ENCODE data around the gene PRRT1.
"Not testable (repeated sequence)": the region's sequence is repeated elsewhere in the genome, so short reads cannot be mapped to it uniquely, and the experiment has no call there.

PRRT1 gene

DNA sequence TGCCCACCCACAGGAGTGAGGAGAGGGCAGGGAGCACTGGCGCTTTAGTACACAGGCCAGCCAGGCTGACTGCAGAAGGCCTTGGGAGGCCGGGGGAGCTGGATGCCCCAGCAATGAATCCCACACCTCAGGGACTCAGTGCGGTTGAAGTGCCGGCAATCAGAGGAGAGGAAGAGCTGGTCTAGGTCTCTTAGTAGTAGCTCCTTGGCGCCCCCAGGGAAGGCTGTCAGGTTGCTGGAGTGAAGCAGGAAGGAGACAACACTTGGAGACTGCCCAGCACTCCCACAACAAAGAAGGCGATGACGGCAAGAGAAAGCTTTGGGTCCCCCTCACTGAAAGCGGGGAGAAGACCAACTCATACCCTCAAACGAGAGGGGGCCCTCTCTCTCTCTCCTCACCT, 34.3 kb downstream of the PRRT1 start:
- DNase-seq, result no peak

DNA sequence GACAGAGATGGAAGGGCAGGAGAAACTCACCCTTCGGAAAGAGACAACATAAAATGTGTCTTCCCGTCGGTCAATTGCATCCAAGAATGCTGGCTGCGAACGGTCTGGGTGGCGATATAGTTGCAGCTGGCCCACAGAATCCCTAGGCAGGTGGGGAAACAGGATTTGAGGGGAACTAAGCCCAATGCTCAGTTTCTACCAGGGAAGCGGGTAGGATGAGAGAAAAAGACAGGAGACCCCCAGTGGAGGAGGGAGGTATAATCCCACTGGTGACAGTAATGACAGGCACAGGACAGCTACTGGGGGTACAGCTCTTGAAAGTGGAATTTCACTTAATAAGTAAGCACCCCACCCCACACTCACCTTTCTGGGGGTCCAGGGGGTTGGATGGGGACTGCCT, 35.1 kb downstream of the PRRT1 start:
- no peak for DNase-seq

DNA sequence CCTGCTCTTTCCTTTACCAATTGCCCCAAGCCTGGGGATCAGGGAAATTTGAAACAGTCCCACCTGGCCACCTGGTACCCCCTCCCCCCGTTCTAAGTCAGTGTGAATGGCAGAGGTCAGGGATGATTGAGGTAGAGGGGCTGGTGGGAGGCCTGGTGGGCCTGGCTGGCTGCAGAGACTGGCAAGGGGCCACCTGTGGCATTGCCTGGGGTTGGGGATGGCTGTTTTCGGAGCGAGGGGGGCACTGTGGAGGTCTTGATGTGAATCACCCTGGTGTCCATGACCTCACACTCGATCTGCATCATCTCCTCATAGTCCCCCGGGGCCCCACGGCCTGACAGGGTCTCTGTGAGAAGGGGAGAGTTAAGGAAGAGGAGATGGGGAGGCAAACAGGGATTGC, 36.1 kb downstream of the PRRT1 start:
- DNase-seq, result no peak

DNA sequence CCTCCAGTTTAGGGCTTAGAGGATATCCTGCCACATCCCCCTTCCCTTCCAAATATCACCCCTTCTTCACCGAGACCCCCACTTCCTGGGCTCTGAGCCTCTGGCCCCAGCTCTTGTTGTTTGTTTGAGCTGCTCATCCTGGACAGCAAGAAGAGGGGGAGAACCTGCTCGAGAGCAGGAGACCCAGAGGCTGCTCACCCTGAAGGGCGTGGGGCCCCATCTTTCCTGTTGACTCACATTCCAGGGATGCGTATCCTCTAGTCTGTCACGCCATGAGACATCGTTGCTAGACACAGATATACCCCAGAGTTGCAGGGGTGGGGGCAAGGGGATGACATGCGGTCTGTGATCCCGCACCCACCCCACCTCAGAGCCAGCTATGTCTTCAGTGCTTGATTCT, 36.9 kb downstream of the PRRT1 start:
- peak; percentile 87 for DNase-seq

DNA sequence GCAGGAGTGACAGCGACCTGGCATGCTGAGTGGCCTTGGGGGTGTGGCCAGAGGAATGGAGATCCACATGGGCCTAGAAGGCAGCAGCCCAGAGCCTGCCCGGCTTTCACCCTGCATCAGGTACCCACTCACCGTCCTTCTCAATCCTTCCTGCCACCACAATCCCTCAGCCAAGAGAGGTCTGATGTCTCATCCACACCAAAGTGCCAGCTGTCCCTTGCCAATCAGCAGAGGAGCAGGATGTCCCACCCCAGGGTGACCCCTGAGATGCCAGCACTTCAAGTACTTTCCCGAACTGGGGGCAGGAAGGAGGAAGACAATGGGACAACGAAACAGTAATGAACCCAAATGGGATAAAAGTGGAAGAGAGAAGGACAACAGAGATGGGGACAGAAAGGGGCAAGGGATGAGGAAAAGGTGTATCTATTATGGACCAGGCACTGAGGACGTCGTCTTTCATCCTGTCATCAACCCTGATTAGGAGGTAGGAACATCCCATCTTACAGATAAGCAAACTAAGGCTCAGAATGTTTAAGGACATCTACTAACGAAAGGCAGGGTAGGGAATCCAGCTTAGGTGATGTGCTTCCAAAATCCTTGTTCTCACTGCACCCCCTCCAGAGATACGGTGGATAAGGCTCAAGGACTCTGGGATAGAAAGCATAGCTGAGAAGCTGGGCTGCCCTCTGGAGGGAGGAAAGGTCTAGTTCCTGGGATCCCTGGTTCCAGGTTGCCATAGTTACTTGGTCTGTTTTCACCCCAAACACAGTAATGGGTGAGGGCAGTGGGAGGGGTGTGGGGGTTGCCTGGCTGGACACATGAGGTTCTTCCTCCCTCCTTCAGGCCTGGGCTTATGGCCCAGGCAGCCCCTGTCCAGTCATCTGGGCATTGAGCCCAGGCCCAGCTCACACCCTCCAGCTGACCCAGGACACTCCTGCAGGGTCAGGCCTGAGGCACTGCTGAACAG, 38.1 kb downstream of the PRRT1 start:
- peak; percentile 80 for DNase-seq

DNA sequence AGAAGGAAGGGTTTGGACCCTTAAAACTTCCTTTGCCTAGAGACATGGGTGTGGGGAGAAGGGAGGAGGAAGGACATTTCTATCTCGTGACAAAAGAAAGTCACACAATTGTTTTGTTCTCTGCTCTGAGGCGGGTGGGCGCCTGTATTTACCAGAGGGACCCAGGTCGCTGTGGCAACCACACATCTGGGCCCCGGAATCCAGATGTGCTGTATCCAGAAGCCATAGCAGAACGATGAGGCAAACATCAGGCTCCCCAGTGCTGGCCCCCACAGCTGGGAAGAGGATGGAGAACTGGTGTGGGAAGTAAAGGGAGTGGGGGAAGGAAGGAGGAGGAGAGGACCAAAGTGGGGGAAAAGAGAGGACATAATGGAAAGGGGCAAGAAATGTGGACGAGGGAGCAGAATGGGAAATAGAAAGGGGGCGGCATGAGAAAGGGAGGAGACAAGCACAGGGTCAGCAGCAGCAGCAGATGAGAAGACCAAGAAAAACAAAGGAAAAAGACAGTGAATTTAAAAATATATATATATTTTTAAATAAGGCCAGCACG, 39.2 kb downstream of the PRRT1 start:
- peak; percentile 40 for DNase-seq

DNA sequence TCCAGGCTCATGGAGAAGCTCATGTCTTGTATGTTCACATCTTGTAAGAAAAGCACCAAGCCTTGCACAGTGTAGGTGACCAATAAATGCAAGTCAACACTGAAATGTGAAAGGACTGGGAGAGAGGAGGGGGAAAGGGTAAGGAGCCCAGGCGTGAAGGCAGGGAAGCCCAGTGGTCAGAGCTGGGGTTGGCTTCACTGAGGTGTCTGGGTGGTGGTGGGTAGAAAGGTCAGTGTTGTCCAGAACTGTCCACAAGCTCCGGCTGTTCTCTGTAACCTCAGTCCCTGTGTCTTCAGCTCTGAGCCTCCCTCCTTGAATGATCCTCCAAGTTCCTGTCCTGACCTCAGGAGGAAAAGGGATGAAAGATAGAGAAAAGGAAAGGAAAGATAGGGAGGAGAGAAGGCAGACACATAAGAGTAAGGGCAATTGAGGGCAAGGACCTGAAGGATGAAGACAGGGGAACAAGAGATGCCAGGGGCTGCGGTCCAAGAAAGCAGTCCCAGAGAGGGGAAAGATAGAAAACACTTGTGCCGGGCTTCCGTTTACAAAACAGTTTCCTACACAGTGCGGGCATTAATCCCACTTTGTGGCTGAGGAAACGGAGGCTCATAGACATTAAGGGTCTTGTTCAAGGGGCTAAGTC, 40.2 kb downstream of the PRRT1 start:
- no peak for DNase-seq

DNA sequence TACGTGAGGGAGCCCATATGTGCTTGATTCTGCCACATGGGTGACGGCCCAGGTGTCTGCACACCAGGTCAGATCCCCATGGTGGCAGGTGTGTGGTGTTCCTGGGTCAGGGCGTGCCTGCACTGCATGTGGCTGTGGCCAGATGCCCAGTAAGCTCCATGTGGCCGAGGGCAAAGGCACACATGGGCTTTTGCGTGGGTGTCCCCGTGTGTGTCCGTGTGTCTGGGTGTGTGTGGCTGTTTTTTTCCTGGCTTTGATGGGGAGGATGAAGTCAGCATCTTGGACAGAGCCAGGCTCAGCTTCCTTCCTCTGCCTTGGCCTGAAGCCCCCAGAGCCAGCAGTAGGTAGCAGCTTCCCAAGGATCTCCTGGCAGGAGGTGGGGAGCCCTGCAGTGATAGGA, 41.1 kb downstream of the PRRT1 start:
- no peak for DNase-seq

DNA sequence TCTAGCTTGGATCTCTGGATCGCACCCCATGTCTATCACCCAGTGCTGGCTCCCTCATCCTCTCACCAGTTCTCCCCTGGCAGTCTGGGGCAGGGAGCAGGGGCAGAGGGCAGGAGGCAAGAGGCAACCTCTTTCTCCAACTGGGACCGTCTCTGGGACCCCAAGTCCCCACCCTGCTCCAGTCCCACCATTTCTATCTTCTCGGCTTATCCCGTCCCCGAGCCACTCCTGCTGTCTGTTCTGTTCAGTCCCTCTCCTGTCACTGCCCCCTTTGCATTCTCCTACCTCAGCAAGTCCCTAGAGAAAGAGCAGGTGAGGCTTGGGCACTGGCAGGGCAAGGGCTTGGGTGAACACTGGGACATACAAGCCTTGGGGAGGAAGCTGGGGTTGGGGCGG, 42.0 kb downstream of the PRRT1 start:
- no peak for DNase-seq

DNA sequence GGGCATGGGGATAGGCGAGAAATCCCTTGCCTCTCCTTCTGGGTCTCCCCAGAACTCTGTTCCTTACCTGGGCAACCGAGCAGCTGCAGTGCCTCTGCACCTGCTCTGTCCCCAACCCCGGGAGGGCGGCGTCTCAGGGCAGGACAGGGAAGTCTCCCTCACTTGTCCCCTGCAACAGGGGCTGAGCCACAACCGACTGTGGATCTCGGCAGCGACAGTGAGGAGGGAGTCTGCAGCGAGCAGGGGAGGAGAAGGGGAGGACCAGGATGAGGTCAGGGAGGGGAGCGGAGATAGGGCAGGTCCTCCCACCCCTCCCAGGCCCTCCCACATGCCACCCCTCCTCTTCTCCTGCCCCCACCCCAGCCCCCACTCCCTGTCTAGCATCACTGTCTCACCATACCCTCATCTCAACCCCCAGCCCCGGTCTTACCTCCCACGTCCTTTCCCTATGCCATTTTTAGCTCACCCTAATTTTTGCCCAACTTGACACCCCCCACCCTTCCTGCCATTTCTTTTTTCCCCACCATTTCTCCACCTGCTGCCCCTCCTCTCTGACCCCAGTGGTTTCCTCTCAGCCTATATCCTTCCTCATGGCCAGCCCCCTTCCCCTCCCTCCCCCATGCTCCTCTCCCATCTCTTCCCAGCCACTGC, 42.5 kb downstream of the PRRT1 start, which contains the start of gene TNXB:
Gene TNXB, minus strand, starts transcription at position 225 of the 651 bp plus-strand sequence. CDS start 11,140 bp downstream, outside the sequence.
- no peak for DNase-seq

DNA sequence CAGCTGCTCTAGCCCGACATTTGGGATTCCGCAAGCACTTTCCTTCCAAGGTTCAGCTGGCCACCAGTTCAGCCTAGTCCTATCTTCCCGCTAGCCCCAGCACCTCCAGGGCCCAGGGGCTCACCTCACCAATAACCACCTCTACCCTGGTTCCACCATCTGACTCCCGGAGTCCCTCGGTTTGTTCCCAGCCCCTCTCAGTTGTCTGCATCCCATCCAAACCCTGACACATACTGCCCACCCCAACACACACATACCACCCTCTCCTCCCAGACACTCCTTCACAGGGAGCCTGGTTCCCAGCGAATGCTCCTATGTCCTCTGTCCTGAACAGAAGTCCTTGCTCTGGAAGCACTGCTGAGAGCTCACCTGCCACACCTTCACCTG, 43.0 kb downstream of the PRRT1 start:
- no peak for DNase-seq

DNA sequence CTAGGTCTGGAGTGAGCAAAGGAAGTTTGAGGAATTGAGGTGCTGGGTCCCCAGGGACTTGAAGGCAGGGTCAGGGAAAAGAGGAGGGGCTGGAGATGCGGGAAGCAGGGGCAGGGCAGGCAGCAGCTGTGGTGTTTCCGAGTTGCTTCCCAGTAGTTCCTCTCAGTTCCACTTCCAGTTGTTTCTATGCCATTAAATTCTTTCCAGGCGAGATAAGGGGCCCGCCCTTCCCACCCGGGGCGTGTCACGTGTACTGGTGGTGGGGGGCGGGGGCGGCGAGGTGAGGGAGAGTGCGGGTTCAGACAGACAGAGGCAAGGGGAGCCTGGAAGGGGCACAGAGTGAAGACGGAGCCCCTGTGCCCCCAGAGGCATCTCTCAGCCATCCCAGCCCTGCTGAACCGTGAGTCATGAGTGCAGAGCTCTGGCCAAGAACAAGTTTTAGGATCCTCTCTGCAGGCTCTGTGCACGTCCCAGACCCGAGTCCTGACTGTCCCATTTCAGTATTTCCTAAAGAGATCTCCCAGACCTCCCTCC, 43.6 kb downstream of the PRRT1 start:
- DNase-seq, result peak; percentile 65

DNA sequence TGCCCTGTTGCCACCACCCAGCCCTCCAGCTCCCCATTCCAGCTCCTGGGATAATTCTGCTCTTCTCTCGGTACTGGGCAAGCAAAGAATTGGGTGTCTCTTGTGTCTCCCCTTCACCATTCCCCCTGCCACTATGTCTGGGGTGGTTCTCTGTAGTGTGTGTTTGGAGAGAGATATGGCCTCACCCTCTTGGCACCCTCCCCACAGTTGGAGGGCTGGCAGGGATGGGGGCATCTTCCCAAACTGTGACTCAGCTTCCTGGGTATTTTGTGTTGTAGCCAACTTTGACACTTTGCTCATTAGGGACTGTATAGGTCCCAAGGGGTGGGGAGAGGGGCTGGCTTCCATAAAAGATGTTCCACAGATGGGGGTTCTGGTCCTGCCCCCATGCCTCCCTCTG, 44.3 kb downstream of the PRRT1 start:
- DNase-seq, result peak; percentile 80

DNA sequence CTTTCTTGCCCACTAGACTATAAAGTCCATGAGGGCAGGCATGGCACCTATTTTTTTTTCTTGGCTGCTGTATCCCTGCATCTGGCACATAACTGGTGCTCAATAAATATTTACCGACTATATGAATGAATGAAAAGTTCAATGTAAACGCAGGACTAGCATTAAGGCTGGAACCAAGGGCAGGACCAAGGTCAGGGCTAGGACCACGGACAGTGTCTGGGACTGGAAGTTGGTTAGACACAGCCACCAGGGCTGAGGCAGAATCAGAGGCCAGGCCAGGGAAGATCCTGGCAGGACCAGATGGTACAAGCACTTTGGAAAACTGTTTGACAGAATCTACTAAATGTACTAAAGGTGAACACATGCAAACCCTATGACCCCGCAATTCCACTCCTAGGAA, 46.3 kb downstream of the PRRT1 start:
- DNase-seq, result no peak

DNA sequence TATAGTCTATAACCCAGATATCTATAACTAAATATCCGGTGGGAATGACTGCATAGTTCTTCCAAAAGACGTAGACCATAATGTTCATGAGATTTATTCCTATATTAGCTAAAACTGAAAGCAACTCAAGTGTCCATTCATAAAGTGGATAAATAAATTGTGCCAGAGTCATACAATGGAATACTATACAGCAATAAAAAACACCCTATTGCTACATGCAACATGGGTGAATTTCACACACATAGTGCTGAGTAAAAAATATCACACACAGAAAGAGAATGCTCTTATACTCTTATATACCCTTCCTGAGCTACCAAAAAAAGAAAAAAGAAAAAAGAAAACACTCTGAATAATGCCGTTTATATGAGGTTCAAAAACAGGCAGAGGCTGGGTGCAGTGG, 49.5 kb downstream of the PRRT1 start:
- no peak for DNase-seq

DNA sequence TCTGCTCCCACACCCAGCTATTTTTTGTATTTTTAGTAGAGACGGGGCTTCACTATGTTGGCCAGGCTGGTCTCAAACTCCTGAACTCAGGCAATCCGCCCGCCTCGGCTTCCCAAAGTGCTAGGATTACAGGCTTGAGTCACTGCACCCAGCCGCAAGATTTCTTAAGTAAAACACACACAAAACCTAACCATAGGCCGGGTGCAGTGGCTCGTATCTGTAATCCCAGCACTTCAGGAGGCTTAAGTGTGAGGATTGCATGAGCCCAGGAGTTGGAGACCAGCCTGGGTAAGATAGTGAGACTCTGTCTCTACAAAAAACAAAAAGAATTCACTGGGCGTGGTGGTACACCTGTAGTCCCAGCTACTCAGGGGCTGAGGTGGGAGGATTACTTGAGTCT, 51.5 kb downstream of the PRRT1 start:
- DNase-seq, result not testable (repeated sequence)

All from fibroblast of skin of scalp (primary cell).